ENCODE data around the gene PPP1R3G. TPM values are rescaled to one million over a fixed set of nuclear protein-coding genes. Genes with fewer than 3 reads are reported as not detected.

The PPP1R3G gene
- total and polyA plus RNA-seq, 2 of the 13 experiments (the other 11 are each of a cell fraction or from before 2014, with no cell fraction given), result 1.2 to 1.3 TPM

DNA sequence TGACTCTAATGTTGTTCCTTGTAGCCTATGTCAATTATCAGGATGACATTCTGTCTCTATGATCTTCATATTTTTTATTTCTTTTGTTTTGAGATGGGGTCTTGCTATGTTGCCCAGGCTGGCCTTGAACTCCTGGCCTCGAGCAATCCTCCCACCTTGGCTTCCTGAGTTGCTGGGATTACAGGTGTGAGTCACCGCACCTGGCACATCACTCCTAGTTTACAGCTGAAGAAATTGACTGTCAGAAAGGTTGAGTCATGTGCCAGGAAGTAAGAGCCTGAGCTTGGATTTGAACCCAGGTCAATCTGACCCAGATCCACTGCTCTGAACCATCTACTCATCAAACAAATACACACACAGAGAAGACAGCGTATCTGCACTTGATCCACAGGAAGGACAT is 14.4 kb downstream of the PPP1R3G start:
- H2AFZ ChIP-seq (ENCODE audit: low read length), result no peak overlapping the region
- TF ChIP-seq FOSL2 (CRISPR knock-in tag; IDR thresholded peaks at IDR 0.05) (peak; percentile 47), RBM22 (optimal IDR thresholded peaks at IDR 0.05; ENCODE audit: low read length) (peak; percentile 36), POGZ (CRISPR knock-in tag; IDR thresholded peaks at IDR 0.05) (no peak), NR2F1 (CRISPR knock-in tag; IDR thresholded peaks at IDR 0.05) (0 out of 4 replicates have a peak, but pooled peaks of 1 of the 2 experiments have one; percentile 26), ZFY (CRISPR knock-in tag; IDR thresholded peaks at IDR 0.05) (no peak), ZNF121 (CRISPR knock-in tag; IDR thresholded peaks at IDR 0.05) (peak; percentile 88), ZNF614 (CRISPR knock-in tag; IDR thresholded peaks at IDR 0.05; ENCODE audit: borderline replicate concordance) (no peak), ZMYM3 (CRISPR knock-in tag; IDR thresholded peaks at IDR 0.05) (0 out of 2 replicates have a peak, but pooled peaks have one; percentile 28)
- H3K4me2 ChIP-seq (ENCODE audit: low read depth, low read length), result no peak overlapping the region
- DNase-seq (ENCODE audit: low spot score) (no peak), ATAC-seq (no peak), FAIRE-seq (no peak)
- H3K36me3 ChIP-seq (replicated peaks in 1 of 2; ENCODE audit: control insufficient read depth in 1 of 2, insufficient read depth in 2 of 2, low read length in 2 of 2), result peaks cover 0 to 2% of the 10 kb centered on the region in 2 experiments; a peak in 2 of 5 replicates
- no peaks in the 10 kb centered on the region for H3K9me3 ChIP-seq (ENCODE audit: low read length)
- ChIA-PET CTCF (ENCODE audit: low intra/inter-chr PET ratio, low total read pairs) (no interaction called here), POLR2A (no interaction called here)
- BruUV-seq (replicated peaks), result no TSS peak
- H3K4me3 ChIP-seq (replicated peaks in 1 of 3; ENCODE audit: insufficient read depth in 1 of 3, low read depth in 2 of 3, low read length in 3 of 3), result no peak overlapping the region
- no peak overlapping the region for H3K9ac ChIP-seq (ENCODE audit: insufficient read depth, low read depth, low read length)
- H4K20me1 ChIP-seq (ENCODE audit: insufficient read depth, low read length), result no peaks in the 10 kb centered on the region
- H3K27me3 ChIP-seq (ENCODE audit: control insufficient read depth in 1 of 2, insufficient read depth in 2 of 2, low read length in 2 of 2), result no peaks in the 10 kb centered on the region
- intact Hi-C loops (cut with micrococcal nuclease; ENCODE audit: unreplicated experiment) (no loop called here), in situ Hi-C loops (cut with HindIII; ENCODE audit: extremely low pct_ligation_motif_present, low pct_unique_long_range_greater_than_20kb) (no loop called here)
- 100% methylated on average over 3 of the region's 3 CpGs for WGBS (ENCODE audit: low lambda C conversion rate)
- no peak overlapping the region for H3K27ac ChIP-seq (ENCODE audit: extremely low read length, insufficient read depth, low read length)
- H3K4me1 ChIP-seq (ENCODE audit: insufficient read depth, low read length), result peaks cover 9% of the 10 kb centered on the region
- H3K79me2 ChIP-seq (ENCODE audit: insufficient read depth, low read length), result no peaks in the 10 kb centered on the region

DNA sequence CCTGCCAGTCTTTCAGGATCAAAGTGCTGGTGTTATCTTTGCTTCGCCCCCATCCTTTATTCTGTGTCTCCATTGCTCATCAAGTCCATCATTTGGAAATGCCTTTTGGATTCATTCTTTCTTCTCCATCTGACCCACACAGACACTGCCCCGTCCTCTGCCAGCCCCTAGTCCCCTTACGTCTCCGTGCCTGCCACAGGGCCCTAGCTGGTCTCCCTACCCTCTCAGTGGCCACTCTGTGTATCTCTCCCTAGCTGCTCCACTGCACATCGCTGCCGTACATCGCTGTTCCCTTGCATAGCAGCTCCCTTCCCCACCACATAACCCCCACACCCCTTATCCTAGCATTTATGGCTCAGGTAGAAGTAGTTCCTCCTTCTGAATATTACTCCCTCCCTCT is 15.7 kb downstream of the PPP1R3G start:
- H3K79me2 ChIP-seq (ENCODE audit: insufficient read depth, low read length), result no peaks in the 10 kb centered on the region
- no peak for FAIRE-seq
- ATAC-seq, result no peak
- no peak overlapping the region for H3K4me3 ChIP-seq (replicated peaks in 1 of 3; ENCODE audit: insufficient read depth in 1 of 3, low read depth in 2 of 3, low read length in 3 of 3)
- POLR2A ChIA-PET, result interaction anchor here (1.5 kb wide), 1 partner anchor 18 kb away, joined by 3 read pairs; no protein-coding TSS in a partner anchor
- H3K9ac ChIP-seq (ENCODE audit: insufficient read depth, low read depth, low read length), result no peak overlapping the region
- H4K20me1 ChIP-seq (ENCODE audit: insufficient read depth, low read length), result no peaks in the 10 kb centered on the region
- H3K27me3 ChIP-seq (ENCODE audit: control insufficient read depth in 1 of 2, insufficient read depth in 2 of 2, low read length in 2 of 2), result no peaks in the 10 kb centered on the region
- no peak for DNase-seq (ENCODE audit: low spot score)
- H3K36me3 ChIP-seq (replicated peaks in 1 of 2; ENCODE audit: control insufficient read depth in 1 of 2, insufficient read depth in 2 of 2, low read length in 2 of 2), result peaks cover 0 to 2% of the 10 kb centered on the region in 2 experiments; a peak in 2 of 5 replicates
- no peaks in the 10 kb centered on the region for H3K9me3 ChIP-seq (ENCODE audit: low read length)
- H2AFZ ChIP-seq (ENCODE audit: low read length), result no peak overlapping the region
- no peaks in the 10 kb centered on the region for H3K4me1 ChIP-seq (ENCODE audit: insufficient read depth, low read length)
- CTCF ChIA-PET (ENCODE audit: low intra/inter-chr PET ratio, low total read pairs), result no interaction called here
- BruUV-seq (replicated peaks), result no TSS peak
- H3K27ac ChIP-seq (ENCODE audit: extremely low read length, insufficient read depth, low read length), result no peak overlapping the region
- intact Hi-C loops (cut with micrococcal nuclease; ENCODE audit: unreplicated experiment) (no loop called here), in situ Hi-C loops (cut with HindIII; ENCODE audit: extremely low pct_ligation_motif_present, low pct_unique_long_range_greater_than_20kb) (no loop called here)
- H3K4me2 ChIP-seq (ENCODE audit: low read depth, low read length), result no peak overlapping the region
- WGBS (ENCODE audit: low lambda C conversion rate), result 98% methylated on average over 7 of the region's 7 CpGs
- TF ChIP-seq CC2D1A (CRISPR knock-in tag; IDR thresholded peaks at IDR 0.05) (no peak), HNRNPLL (IDR thresholded peaks at IDR 0.05; ENCODE audit: low read depth, low read length, poor library complexity, severe bottlenecking) (no peak), MYNN (CRISPR knock-in tag; IDR thresholded peaks at IDR 0.05; ENCODE audit: low read depth) (no peak), ATF7 (IDR thresholded peaks at IDR 0.05) (no peak), ATF7 (CRISPR knock-in tag; IDR thresholded peaks at IDR 0.05) (no peak), MYC (CRISPR knock-in tag; IDR thresholded peaks at IDR 0.05; ENCODE audit: borderline replicate concordance) (no peak)
- TF ChIP-seq, protein P1, sequence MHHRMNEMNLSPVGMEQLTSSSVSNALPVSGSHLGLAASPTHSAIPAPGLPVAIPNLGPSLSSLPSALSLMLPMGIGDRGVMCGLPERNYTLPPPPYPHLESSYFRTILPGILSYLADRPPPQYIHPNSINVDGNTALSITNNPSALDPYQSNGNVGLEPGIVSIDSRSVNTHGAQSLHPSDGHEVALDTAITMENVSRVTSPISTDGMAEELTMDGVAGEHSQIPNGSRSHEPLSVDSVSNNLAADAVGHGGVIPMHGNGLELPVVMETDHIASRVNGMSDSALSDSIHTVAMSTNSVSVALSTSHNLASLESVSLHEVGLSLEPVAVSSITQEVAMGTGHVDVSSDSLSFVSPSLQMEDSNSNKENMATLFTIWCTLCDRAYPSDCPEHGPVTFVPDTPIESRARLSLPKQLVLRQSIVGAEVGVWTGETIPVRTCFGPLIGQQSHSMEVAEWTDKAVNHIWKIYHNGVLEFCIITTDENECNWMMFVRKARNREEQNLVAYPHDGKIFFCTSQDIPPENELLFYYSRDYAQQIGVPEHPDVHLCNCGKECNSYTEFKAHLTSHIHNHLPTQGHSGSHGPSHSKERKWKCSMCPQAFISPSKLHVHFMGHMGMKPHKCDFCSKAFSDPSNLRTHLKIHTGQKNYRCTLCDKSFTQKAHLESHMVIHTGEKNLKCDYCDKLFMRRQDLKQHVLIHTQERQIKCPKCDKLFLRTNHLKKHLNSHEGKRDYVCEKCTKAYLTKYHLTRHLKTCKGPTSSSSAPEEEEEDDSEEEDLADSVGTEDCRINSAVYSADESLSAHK (CRISPR knock-in tag; IDR thresholded peaks at IDR 0.05; ENCODE audit: borderline replicate concordance), result no peak
- TF ChIP-seq, protein P2, sequence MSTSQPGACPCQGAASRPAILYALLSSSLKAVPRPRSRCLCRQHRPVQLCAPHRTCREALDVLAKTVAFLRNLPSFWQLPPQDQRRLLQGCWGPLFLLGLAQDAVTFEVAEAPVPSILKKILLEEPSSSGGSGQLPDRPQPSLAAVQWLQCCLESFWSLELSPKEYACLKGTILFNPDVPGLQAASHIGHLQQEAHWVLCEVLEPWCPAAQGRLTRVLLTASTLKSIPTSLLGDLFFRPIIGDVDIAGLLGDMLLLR (CRISPR knock-in tag; IDR thresholded peaks at IDR 0.05), result no peak
